ENCODE measurements around the gene RHOT2. TPM values are rescaled to one million over a fixed set of nuclear protein-coding genes. Genes with fewer than 3 reads are reported as not detected.

The RHOT2 gene
- total and polyA plus RNA-seq, 2 donors (not counting 3 experiments of a cell fraction or from before 2014, with no cell fraction given) = 106 to 139 TPM

- FAIRE-seq (no peak), DNase-seq (ENCODE audit: low read depth, low spot score) (no peak)
- no peak overlapping the region for H3K9ac ChIP-seq (replicated peaks; ENCODE audit: extremely low read depth, insufficient read depth, low read length)
- intact Hi-C loops (cut with micrococcal nuclease) = no loop called here
- H3K9me3 ChIP-seq (replicated peaks; ENCODE audit: control insufficient read depth, insufficient read depth, low read length) = no peaks in the 10 kb centered on the region
- H3K27me3 ChIP-seq (ENCODE audit: control insufficient read depth in 2 of 2, insufficient read depth in 2 of 2, low read length in 2 of 2) = peaks cover 0 to 3% of the 10 kb centered on the region in 2 experiments
- no peaks in the 10 kb centered on the region for H3K9me1 ChIP-seq (replicated peaks; ENCODE audit: control insufficient read depth, extremely low read depth, insufficient read depth, low read length)
- H3K4me2 ChIP-seq (ENCODE audit: insufficient read depth, low read length) = no peak overlapping the region
- H4K20me1 ChIP-seq (replicated peaks; ENCODE audit: control insufficient read depth, extremely low read depth, insufficient read depth, low read length) = no peaks in the 10 kb centered on the region
- dilution Hi-C loops (cut with MboI; ENCODE audit: extremely low pct_ligation_motif_present, low sequenced_read_pairs) = no loop called here
- ChIA-PET POLR2A (no interaction called here), CTCF (interaction anchor here (0.7 to 1.3 kb wide), 2 partner anchors 8 to 295 kb away, joined by 3 to 4 read pairs; no protein-coding TSS in a partner anchor)
- BruUV-seq (replicated peaks) = no TSS peak
- no peak overlapping the region for H3K4me3 ChIP-seq (replicated peaks in 1 of 3; ENCODE audit: insufficient read depth in 1 of 3, low read depth in 1 of 3, low read length in 3 of 3)
- peaks cover 11% of the 10 kb centered on the region for H3K4me1 ChIP-seq (ENCODE audit: control insufficient read depth, extremely low read depth, insufficient read depth, low read length)
- peaks cover 2 to 15% of the 10 kb centered on the region in 2 experiments for H3K36me3 ChIP-seq (ENCODE audit: control insufficient read depth in 2 of 2, extremely low read depth in 1 of 2, insufficient read depth in 2 of 2, low read length in 2 of 2)
- TF ChIP-seq POLR2A (IDR thresholded peaks at IDR 0.05; ENCODE audit: low read depth, low read length) (no peak), MYC (IDR thresholded peaks at IDR 0.05; ENCODE audit: low read depth, low read length) (no peak), POLR2AphosphoS5 (IDR thresholded peaks at IDR 0.05; ENCODE audit: insufficient read depth, low read depth, low read length) (no peak), EZH2 (IDR thresholded peaks at IDR 0.05; ENCODE audit: borderline replicate concordance, low read depth, low read length, severe bottlenecking) (no peak), MAX (IDR thresholded peaks at IDR 0.05; ENCODE audit: insufficient read depth, insufficient read length) (no peak), JUN (IDR thresholded peaks at IDR 0.05; ENCODE audit: borderline replicate concordance, insufficient read depth, insufficient read length, low read depth) (no peak), CTCF (IDR thresholded peaks at IDR 0.05; ENCODE audit: extremely low read depth in 1 of 2, insufficient read depth in 1 of 2, low read depth in 1 of 2, low read length in 2 of 2) (no peak), GATA2 (IDR thresholded peaks at IDR 0.05; ENCODE audit: insufficient read depth, insufficient read length, low read depth, low read length) (no peak), FOS (IDR thresholded peaks at IDR 0.05; ENCODE audit: borderline replicate concordance, insufficient read depth, low read length) (no peak)
- peaks cover 12% of the 10 kb centered on the region for H3K79me2 ChIP-seq (ENCODE audit: control insufficient read depth, insufficient read depth, low read length)
- H3K27ac ChIP-seq (ENCODE audit: insufficient read depth, low read depth, low read length) = no peak overlapping the region
- H2AFZ ChIP-seq (ENCODE audit: low read depth, low read length) = no peak overlapping the region
Measured at GRCh38 chr16:687499-687898, 19.6 kb downstream of the RHOT2 start.

Measured in endothelial cell of umbilical vein (primary cell).